Kasumi-1 (cell line): Measurements from ENCODE around the gene THNSL1.
"Not testable (repeated sequence)": the region's sequence is repeated elsewhere in the genome, so short reads cannot be mapped to it uniquely, and the experiment has no call there.

Experiments
- DNase-seq, 2 experiments: peaks; one replicate each; lab custom pipeline; 2025; lab: John Stamatoyannopoulos, UW

The THNSL1 gene

GRCh38 chr10:25016376-25017153 lies at the start of gene THNSL1:
Gene THNSL1 (plus strand): TSS chr10:25016612. CDS start chr10:25023224, 6,612 bp downstream.
- peak; percentile 98 to 99 for DNase-seq

- DNase-seq, result no peak
These were observed 49.4 kb upstream of the THNSL1 start for GRCh38 chr10:24966962-24967481.

- no peak for DNase-seq
These were observed 48.1 kb upstream of the THNSL1 start for GRCh38 chr10:24968349-24968748.

GRCh38 chr10:24968951-24969350 lies 47.5 kb upstream of the THNSL1 start:
- DNase-seq, result not testable (repeated sequence)

GRCh38 chr10:24969841-24970281 lies 46.6 kb upstream of the THNSL1 start:
- DNase-seq, result no peak

- DNase-seq, result no peak
These were observed 45.0 kb upstream of the THNSL1 start for GRCh38 chr10:24971374-24971773.

- DNase-seq, result no peak
These were observed 43.2 kb upstream of the THNSL1 start for GRCh38 chr10:24973163-24973562.

- DNase-seq, result no peak
These were observed 41.4 kb upstream of the THNSL1 start for GRCh38 chr10:24974976-24975375.

- no peak for DNase-seq
These were observed 36.7 kb upstream of the THNSL1 start for GRCh38 chr10:24979685-24980084.

GRCh38 chr10:24981161-24981710 lies 35.2 kb upstream of the THNSL1 start:
- no peak for DNase-seq

GRCh38 chr10:24982319-24983112 lies 33.9 kb upstream of the THNSL1 start:
- DNase-seq, result no peak

- DNase-seq, result no peak
These were observed 33.3 kb upstream of the THNSL1 start for GRCh38 chr10:24983130-24983529.

GRCh38 chr10:24983946-24984345 lies 32.5 kb upstream of the THNSL1 start:
- DNase-seq, result no peak

- DNase-seq, result no peak
These were observed 31.5 kb upstream of the THNSL1 start for GRCh38 chr10:24984906-24985305.

- no peak for DNase-seq
These were observed 27.4 kb upstream of the THNSL1 start for GRCh38 chr10:24988831-24989640.

- peak; percentile 21 to 42 for DNase-seq
These were observed 26.5 kb upstream of the THNSL1 start for GRCh38 chr10:24989867-24990266.

- DNase-seq, result no peak
These were observed 25.1 kb upstream of the THNSL1 start for GRCh38 chr10:24991298-24991697.

GRCh38 chr10:24992512-24993133 lies 23.8 kb upstream of the THNSL1 start:
- DNase-seq, result no peak

GRCh38 chr10:24993237-24993958 lies 23.0 kb upstream of the THNSL1 start:
- DNase-seq, result no peak

- no peak for DNase-seq
These were observed 21.3 kb upstream of the THNSL1 start for GRCh38 chr10:24995072-24995471.

GRCh38 chr10:24998044-24998443 lies 18.4 kb upstream of the THNSL1 start:
- no peak for DNase-seq
